Kidney tubule cell (primary cell): ENCODE measurements around the gene TMEM255B.
A peak's percentile ranks its signal among the peaks of the same experiment; 100 is the strongest.
"Not testable (repeated sequence)": the region's sequence is repeated elsewhere in the genome, so short reads cannot be mapped to it uniquely, and the experiment has no call there.

Experiments used
- DNase-seq: peaks from one replicate; pipeline ENCODE4 v3.0.0-alpha.2; 2018; ENCODE audit warnings: low spot score

TMEM255B gene

DNA sequence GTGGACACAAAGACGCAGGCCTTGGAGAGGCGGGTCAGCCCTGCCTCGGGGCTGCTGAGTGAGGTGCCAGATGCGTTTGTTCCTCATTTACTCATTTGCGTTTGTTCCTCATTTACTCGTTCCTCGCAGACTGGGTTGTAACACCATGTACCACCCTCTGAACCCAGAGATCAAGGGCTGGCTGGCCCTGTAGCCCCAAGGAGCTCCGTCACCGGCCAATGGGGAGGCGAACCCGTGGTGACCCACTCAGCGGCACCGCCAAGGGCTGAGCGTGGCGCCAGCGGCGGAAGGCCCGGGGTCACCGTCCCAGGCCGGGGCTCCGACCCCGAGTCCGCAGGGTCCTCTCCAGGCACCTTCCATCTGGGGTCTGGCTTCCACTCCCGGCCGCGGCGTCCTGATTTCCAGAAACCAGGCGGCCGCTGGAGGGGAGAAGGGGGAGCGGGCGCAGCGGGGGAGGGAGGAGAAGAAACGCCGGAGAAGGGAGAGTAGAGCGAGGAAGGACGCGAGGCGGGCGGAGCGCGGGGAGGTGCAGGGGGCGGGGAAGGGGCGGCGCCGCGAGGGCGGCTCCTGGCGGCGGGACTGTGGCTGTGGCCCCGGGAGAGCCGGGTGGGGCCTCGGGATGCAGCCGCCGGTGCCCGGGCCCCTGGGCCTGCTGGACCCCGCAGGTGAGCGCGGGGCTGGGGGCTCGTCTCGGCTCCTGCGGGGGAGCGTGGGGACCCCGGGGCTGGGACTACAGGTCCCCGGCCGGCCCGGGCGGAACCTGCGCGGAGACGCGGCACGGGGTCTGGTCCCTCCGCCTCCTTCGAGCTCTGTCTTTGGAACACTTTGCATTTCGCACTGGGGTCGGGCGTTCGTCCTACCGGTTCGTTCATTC is at the start of gene TMEM255B:
TSS of gene TMEM255B (plus strand) at position 576 of the 874 bp plus-strand sequence. CDS start at position 620, 44 bp downstream.
- DNase-seq = peak; percentile 69

DNA sequence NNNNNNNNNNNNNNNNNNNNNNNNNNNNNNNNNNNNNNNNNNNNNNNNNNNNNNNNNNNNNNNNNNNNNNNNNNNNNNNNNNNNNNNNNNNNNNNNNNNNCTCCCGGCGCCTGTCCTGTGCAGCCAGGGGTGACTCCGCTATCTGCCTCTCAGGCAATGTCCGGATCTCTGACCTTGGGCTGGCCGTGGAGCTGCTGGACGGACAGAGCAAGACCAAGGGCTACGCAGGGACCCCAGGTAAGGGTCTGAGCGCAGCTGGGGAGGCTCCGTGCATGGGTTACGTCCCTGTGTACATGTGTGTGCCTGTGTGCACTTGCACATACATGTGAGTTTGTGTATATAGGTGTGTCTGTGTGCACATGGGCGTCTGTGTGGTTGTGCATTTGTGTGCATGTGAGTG is 36.1 kb upstream of the TMEM255B start:
- DNase-seq = no peak

DNA sequence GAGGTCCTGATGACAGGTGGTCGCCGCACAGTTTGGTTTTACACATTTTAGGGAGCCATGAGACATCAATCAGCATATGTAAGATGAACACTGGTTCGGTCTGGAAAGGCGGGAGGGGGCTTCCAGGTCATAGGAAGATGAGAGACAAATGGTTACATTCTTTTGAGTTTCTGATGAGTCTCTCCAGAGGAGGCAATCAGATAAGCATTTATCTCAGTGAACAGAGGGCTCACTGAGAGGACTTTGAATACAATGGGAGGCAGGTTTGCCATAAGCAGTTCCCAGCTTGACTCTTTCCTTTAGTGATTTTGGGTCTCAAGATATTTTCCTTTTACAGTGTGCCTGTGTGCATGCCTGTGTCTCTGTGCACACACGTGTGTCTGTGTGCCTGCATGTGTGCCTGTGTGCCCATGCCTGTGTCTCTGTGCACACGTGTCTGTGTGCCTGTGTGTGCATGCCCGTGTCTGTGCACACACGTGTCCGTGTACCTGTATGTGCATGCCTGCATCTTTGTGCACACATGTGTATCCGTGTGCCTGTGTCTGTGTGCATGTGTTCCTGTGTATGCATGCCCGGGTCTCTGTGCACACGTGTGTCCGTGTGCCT is 35.5 kb upstream of the TMEM255B start:
- DNase-seq = no peak

DNA sequence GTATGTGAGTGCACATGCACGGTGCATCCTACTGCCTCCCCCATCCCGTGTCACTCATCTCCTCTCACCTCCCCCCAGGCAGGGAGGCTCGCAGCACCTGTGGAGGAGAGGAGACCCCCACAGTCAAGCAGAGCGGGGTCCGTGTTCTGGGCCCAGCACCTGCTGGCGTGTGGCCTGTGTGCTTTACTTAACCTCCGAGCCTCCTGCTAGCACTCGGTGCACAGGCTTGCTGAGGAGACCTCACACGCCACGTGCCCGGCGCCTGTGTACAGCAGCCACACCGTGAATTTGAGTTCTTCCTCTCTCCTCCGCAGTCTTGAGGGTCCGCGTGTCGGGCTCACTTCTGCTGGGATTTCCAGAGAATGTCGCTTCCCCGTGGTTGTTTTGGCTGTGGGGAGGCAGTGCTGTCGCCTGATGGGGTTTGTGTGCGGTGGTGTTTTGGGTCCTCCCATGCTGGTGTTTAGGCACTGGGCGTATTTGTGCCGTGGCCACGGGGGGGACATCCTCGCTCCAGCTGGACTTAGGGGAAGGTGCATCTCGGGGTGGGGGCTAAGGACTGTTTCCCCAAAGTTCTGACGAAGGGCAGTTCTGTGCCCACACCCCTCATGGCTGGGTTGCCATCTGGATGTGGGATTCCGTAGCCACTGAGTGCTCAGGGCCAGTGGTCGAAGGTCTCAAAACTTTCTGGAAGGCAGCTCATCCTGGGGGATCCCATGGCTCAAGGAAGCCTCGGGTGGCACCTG is 34.8 kb upstream of the TMEM255B start:
- no peak for DNase-seq

DNA sequence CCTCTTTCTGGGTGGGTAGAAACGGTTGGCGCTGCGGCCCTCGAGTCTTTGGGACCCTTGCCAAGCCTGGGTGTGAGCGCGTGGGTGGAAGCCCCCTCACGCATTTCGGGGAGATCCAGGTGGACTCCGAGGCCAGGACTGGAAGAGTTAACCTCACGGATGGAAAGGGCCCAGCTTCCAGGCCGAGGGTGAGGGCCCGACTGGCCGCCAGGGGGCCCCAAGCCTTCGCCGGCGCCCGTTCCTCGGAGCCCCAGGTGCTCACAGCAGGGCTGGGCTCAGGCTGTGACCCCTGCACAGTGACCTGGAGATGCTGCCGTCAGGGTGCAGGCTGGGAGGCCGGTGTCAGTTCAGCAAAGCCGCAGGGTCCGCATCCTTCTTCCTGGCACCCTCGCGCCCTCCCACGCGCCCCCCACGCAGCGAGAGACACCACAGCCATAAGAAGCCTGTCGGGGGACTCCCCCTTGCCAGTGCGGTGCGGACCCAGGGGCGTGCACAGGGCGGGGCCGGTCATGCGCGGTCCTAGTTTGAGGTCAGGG is 34.2 kb upstream of the TMEM255B start:
- DNase-seq = peak; percentile 79

DNA sequence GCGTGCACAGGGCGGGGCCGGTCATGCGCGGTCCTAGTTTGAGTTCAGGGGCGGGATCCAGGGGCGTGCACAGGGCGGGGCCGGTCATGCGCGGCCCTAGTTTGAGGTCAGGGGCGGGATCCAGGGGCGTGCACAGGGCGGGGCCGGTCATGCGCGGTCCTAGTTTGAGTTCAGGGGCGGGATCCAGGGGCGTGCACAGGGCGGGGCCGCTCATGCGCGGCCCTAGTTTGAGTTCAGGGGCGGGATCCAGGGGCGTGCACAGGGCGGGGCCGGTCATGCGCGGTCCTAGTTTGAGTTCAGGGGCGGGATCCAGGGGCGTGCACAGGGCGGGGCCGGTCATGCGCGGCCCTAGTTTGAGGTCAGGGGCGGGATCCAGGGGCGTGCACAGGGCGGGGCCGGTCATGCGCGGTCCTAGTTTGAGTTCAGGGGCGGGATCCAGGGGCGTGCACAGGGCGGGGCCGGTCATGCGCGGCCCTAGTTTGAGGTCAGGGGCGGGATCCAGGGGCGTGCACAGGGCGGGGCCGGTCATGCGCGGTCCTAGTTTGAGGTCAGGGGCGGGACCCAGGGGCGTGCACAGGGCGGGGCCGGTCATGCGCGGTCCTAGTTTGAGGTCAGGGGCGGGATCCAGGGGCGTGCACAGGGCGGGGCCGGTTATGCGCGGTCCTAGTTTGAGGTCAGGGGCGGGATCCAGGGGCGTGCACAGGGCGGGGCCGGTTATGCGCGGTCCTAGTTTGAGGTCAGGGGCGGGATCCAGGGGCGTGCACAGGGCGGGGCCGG is 33.5 kb upstream of the TMEM255B start:
- DNase-seq = not testable (repeated sequence)

DNA sequence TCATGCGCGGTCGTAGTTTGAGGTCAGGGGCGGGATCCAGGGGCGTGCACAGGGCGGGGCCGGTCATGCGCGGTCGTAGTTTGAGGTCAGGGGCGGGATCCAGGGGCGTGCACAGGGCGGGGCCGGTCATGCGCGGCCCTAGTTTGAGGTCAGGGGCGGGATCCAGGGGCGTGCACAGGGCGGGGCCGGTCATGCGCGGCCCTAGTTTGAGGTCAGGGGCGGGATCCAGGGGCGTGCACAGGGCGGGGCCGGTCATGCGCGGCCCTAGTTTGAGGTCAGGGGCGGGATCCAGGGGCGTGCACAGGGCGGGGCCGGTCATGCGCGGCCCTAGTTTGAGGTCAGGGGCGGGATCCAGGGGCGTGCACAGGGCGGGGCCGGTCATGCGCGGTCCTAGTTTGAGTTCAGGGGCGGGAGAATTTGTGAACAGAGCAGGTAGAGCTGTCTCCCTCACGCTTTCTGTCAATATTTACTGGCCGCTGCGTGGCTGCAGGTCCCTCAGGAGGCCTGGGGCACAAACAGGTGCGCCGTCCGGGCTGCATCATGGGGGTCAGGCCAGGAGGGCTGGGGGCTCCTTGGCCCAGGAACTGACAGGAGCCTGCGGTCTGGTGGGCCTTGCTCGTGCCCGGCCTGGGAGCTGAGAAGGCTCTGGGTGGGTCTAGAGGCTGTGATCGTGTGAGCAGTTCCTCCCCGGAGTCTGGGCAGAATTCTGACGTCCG is 32.8 kb upstream of the TMEM255B start:
- not testable (repeated sequence) for DNase-seq

DNA sequence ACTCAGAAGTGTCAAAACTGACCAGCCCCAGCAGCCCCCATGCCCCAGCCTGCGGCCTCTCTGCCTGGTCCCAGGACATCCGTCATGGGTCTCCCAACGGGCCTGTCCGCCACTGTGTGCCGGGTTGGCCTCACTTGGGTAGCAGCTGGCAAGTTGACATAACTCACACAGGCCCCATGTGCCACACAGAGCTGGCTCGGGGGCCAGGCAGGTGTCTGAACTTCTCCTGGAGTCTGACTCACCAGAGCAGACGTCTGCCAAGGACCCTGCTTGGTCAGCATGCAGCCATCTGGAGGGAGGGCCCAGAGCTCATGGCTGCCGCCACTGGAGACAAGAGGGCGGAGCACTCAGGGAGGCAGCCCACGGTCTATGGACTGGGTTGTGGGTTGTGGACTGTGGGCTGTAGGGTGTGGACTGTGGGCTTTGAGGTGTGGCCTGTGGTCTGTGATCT is 32.0 kb upstream of the TMEM255B start:
- DNase-seq = peak; percentile 52

DNA sequence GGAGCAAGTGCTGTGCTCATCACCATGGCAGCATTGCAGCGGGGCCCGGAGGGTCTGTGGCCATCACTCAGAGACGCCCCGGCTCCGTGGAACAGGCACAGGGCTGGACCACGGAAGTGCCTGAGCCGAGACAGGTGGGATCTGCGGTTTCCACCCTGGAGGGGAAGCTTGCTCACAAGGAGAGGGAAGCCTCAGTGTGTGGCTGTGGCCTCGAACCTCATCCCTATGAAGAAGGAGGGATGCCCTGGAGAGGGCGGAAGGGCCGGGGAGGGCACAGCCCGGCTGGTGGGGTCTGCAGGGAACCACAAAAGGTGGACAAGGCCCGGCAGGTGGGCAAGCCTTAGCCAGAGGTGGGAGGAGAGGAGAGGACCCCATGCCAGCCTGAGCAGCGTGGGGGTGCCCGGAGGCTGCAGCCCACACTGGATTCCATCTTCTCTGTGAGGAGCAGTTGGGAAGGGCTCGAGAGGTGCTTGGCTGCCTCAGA is 30.4 kb upstream of the TMEM255B start:
- DNase-seq = no peak

DNA sequence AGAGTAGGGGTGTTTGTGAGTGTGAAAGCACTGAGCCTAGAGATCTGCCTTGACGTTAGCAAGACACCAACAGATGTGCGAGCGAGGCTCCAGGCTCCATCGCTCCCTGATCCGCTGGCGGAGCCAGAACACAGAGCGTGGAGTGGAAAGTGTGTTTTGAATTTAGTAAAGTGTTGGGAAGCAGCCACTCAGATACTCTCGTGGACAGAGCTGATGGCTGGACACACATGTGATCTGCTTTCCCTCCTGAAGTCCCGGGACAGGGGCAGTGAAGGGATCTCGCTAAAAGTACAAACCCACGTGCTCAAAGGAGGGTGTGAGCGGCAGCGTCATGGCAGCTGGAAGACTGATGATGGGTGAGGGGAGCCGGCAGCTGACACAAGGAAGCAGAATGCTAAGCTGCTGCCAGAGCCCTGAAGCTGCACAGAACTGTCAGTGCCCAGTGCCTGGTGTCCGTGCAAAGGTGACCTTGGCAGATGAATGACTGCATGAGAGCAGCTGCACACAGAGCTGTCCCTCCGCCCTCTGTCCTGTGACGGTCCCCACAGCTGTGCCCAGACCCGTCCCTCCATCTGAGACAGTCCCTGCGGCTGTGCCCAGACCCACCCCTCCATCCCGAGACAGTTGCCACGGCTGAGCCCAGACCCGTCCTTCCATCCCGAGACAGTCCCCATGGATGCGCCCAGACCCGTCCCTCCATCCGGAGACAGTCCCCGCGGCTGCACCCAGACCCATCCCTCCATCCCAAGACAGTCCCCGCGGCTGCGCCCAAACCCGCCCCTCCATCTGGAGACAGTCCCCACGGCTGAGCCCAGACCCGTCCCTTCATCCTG is 29.6 kb upstream of the TMEM255B start:
- DNase-seq = peak; percentile 16

DNA sequence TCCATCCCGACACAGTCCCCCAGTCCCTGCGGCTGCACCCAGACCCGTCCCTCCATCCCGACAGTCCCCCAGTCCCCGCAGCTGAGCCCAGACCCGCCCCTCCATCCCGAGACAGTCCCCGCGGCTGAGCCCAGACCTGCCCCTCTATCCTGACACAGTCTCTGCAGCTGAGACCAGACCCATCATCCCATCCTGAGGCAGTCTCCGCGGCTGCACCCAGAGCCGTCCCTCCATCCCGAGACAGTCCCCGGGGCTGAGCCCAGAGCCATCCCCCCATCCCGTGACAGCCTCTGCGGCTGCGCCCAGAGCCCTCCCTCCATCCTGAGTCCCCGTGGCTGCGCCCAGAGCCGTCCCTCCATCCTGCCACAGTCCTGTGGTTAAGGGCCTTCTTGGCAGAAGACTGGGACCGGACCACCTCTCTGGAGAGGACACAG is 28.8 kb upstream of the TMEM255B start:
- DNase-seq = no peak

DNA sequence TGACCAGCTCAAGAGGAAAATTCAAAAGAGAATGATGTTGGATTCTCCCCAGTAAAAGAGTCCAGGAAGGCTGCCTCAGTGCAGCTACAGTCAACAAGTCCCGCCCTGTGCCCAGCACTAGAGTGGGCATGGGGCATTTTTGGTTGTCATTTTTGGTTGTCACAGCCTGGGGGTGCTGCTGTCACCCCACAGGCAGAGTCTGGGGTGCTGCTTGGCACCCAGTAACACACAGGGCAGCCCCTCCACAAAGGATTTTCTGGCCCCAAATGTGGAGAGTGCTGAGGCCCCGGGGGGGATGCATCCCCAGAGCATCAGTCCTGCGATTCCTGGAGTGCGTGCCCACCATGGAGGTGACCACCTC is 28.2 kb upstream of the TMEM255B start:
- DNase-seq = no peak

DNA sequence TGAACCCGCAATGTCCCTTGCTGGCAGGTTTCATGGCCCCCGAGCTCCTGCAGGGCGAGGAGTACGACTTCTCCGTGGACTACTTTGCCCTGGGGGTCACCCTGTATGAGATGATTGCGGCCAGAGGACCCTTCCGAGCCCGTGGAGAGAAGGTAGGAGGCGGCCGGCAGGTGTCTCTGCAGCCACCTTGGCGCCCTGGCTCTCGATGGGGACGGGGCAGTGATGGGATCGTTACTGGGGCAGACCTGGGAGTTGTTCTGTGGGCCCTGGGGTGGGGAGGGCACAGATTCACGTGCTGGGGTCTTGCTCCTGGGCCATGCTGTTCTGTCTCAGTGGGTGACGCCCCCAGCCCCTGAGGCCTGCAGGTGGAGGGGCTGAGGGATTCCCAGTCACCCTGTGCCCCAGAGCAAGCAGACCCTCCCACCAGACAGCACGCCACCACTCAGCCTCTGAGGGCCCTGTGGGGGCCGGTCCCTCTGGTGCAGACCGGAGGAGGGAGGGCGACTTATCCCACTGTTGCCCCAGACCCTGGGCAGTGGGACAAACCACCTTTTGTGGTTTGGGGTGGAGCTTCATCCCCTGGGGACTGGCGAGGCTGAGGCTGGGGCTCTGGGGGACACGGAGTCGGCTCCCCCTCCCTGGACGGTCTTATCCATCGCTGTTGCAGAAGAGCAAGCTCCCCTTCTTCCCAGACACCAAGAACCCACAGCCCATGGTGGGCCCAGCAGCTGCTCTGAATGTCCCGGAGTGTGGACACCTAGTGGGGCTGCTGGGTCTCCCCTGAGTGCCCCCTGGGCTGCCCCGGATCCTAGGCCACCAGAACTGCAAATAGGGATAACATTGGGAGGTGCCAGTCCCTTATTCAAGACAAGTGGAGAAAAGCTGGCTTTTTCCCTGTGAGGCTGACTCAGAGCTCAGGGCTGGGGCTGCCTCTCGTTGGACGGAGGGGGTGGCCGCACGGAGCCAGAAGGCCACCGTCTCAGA is 27.5 kb upstream of the TMEM255B start:
- no peak for DNase-seq

DNA sequence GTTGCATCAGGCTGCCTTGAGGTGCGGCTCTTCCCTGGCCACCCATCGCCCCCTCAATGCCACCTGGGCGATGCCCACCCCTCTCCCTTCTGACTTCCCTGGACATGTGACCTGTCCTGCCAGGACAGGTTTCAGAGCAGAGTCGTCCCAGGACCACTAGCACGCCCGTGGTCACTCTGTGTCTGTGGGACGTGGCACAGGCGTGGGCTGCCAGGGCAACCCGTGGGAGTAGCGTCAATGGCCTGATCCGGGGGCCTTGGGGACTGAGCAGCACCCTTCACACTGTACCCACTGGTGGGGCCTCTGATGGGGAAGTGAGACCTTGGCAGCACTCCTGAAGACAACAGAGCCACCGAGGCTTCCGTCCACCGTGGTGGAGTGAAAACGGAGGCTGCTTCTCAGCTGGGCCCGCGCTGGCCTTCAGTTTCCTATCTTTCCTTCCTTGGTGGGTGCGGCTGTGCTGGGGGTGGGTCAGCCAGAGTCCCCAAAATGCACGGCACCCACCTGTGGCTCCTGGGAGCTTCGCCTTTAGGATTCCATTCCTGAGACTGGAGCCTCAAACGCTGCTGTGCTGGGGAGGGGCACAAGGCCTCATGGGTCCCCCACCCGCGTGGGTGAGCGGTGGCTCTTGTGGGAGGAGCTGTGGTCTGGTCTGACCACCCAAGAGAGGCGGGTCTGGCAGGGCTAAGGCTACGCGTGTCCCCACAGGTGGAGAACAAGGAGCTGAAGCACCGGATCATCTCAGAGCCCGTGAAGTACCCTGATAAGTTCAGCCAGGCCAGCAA is 26.7 kb upstream of the TMEM255B start:
- no peak for DNase-seq

DNA sequence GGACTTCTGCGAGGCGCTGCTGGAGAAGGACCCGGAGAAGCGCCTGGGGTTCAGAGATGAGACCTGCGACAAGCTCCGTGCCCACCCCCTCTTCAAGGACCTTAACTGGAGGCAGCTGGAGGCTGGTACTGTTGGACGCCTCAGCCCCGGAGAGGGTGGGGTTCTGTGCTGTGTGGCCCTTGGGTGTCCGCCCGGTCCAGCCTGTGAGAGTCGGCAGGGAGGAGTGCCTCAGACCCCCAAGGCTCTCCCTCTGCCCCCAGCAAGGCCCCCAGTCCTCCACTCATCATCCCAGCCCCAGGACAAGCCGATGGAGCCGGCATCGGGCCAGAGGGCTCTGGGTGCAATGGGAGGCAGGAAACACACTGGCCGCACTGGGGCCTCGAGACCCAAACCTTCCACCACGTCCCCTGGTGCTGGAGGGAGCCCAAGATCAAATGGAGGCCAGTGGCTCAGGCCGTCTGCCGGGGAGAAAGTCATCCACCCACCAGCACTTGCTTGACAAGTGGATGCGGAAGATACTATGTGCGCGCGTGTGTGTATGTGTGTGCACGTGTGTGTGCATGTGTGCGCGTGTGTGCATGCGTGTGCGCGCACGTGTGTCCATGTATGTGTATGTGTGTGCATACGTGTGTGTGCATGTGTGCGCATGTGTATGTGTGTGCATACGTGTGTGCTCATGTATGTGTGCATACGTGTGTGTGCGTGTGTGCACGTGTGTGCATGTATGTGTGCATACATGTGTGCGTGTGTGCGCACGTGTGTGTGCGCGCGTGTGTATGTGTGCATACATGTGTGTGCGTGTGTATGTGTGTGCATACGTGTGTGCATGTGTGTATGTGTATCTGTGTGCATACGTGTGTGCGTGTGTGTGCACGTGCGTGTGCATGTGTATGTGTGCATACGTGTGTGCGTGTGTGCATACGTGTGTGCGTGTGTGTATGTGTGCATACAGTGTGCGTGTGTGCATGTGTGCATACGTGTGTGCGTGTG is 25.8 kb upstream of the TMEM255B start:
- no peak for DNase-seq

DNA sequence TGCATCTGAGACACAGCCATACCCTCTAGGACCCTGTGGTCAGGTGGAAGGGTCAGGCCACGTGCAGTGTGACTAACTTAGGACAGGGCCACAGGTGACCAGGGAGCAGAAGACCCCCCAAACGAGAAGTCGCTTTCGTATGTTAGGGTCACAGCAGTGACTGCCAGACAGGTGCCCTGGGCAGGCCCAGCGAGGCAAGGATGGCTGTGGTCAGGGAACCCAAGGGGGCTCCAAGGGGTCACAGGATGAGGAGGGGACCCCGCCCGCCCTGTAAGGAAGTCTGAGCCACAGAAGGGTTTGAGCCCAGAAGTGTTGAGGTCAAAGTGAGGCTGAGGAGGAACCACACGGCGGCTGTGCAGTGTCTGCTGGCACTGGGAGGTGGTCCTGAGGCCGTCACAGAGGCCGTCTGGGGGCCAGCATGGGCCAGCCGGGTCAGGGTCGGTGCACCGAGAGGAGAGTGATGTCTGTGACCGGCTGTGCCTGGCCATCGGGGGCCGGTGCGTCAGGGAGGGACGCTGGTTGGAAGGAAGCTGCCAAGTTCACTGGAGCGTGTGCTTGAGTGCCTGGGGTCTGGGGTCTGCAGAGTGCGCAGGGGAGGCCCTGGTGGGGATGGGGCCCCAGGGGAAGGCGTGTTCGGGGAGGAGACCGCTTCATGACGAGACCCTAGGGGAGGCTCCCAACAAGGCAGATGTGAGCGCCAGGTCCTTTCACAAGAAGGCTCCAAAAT is 24.8 kb upstream of the TMEM255B start:
- DNase-seq = no peak
